Muscle layer of colon (tissue), 2 donors: ENCODE results near the gene NCKAP5.
A peak's percentile ranks its signal among the peaks of the same experiment; 100 is the strongest.

Source experiments
- H3K27ac ChIP-seq: one replicate; pipeline ENCODE4 v1.7.0; 2013; ENCODE audit warnings: low read depth, mild to moderate bottlenecking, low read length, moderate library complexity
- H3K27me3 ChIP-seq, 2 donors: one replicate each; pipeline ENCODE4 v1.7.0; 2013; ENCODE audit warnings: low read length in 2 of 2, mild to moderate bottlenecking in 2 of 2; ENCODE audit not compliant: insufficient read depth in 2 of 2, control insufficient read depth in 1 of 2
- H3K36me3 ChIP-seq: one replicate; pipeline ENCODE4 v1.7.0; 2013; ENCODE audit warnings: mild to moderate bottlenecking, low read length; ENCODE audit not compliant: insufficient read depth
- H3K4me1 ChIP-seq: one replicate; pipeline ENCODE4 v1.7.0; 2013; ENCODE audit warnings: mild to moderate bottlenecking, low read length; ENCODE audit not compliant: insufficient read depth
- H3K4me3 ChIP-seq, 2 donors: one replicate each; pipeline ENCODE4 v1.7.0; 2013; ENCODE audit warnings: low read length in 2 of 2, low read depth in 1 of 2, mild to moderate bottlenecking in 1 of 2, moderate library complexity in 1 of 2
- H3K9ac ChIP-seq: one replicate; pipeline ENCODE4 v1.7.0; 2013; ENCODE audit warnings: low read length
- H3K9me3 ChIP-seq: one replicate; pipeline ENCODE4 v1.7.0; 2013; ENCODE audit warnings: mild to moderate bottlenecking, low read length
- donor health status: abdominal sarcoma.
- donor health status: Adenocarcinoma of cecum.

NCKAP5 gene

DNA sequence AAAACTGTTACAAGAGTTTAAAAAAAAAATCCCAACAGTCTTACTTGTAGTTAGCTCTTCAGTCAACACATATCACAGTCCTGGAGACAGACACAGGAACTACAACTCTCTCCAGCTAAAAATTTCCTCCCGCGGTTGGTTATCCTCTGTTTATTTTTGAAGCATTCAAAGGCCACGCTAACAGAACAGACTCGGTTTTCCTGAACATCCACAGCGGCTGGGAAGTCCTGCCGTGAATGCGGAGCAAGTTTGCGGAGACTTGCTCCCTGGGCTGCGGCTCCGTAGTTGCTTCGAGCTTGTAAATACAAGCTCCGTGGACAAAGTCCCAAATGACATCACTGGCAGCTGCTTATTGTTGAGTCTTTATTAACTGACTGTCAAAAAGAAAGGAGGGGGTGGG lies at the start of gene NCKAP5:
Gene NCKAP5 (minus strand): TSS at position 292 of the 400 bp plus-strand sequence. CDS start 50,937 bp downstream, outside the sequence.
- no peaks in the 10 kb centered on the region for H3K27me3 ChIP-seq
- peaks cover 5% of the 10 kb centered on the region for H3K4me1 ChIP-seq
- peak within 1 kb of the TSS; percentile 33 to 44 for H3K4me3 ChIP-seq
- H3K27ac ChIP-seq = no peak within 1 kb of the TSS
- H3K9ac ChIP-seq = no peak within 1 kb of the TSS
- H3K36me3 ChIP-seq = no peaks in the 10 kb centered on the region
- no peaks in the 10 kb centered on the region for H3K9me3 ChIP-seq

DNA sequence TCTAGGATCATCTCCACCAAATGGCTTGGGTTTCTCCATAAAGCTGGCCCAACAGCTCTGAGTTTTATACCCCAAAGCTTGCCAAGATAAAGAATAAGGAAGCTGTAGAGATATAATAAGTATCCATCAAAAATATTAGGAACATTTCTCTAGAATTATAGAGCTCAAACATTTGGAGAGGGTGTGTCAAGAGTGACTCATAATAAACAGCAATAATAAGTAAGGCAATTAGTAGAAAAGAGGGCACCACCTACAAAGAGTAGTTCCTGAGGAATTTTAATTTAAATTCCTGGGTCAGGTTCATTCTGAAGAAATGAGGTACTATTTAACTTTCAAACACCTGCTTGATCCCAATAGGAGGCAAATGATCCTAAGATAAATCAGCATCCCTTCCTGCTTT lies 41.4 kb upstream of the NCKAP5 start:
- H3K9ac ChIP-seq = no peak overlapping the region
- no peaks in the 10 kb centered on the region for H3K4me1 ChIP-seq
- no peak overlapping the region for H3K27ac ChIP-seq
- H3K27me3 ChIP-seq = no peaks in the 10 kb centered on the region
- H3K4me3 ChIP-seq = no peak overlapping the region
- H3K9me3 ChIP-seq = no peaks in the 10 kb centered on the region
- H3K36me3 ChIP-seq = no peaks in the 10 kb centered on the region

DNA sequence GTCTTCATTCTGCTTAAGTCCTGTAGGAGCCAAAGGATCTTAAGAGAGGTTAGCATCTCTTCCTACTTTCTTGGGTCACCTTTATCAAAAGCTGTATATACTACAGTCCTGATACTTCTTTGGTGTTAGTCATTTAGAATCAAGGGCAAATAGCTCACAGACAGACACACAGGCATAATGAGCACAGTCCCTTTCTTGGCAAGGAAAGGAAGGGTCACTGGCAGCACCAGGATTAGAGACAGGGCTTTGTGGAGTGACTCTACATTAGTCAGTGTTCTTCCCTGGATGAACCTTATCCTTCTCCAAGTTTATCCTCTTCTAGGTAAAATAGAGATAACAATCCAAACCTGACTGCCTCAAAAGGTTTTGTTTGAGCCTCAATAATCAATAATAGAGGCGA lies 40.0 kb upstream of the NCKAP5 start:
- Histone ChIP-seq H3K27me3 (no peaks in the 10 kb centered on the region), H3K9ac (no peak overlapping the region), H3K4me1 (no peaks in the 10 kb centered on the region), H3K9me3 (no peaks in the 10 kb centered on the region), H3K36me3 (no peaks in the 10 kb centered on the region), H3K27ac (no peak overlapping the region), H3K4me3 (no peak overlapping the region)

DNA sequence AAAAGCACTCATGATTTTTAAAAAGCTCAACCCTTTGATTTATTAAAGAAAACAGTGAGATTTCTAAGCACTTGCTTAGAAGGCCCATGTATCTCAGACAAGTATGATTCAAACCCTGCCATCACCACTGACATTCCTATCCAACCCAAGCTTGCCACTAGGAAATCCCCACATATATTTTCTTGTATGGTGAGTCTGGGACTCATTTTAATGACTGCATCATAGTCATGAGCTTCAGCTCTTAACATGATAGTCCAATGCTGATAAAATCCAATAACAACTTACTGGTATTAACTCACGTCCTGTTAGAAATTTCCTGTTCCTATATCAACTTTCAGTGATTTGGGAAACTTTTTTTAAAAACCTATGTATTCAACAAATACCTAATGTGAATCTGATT lies 39.4 kb upstream of the NCKAP5 start:
- Histone ChIP-seq H3K27ac (no peak overlapping the region), H3K9me3 (no peaks in the 10 kb centered on the region)

DNA sequence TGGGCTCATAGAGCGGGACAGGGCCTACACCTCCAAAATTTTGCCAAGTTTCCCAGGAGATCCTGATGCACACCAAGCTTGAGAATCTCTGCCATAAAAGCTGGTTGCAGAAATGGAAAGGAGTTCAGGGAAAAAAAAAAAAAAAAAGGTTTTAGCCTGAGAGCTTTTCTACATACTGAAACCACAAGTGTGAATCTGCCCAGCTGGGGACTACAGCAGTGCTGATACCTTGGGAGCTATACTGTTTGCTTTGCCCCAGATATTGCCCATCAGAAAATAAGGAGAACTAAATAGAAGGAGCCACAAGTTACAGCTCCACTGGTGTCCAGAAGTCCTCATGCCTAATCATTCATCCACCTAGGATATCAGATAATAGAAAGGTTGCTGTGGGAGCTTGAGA lies 38.4 kb upstream of the NCKAP5 start:
- Histone ChIP-seq H3K9me3 (no peaks in the 10 kb centered on the region), H3K27me3 (no peaks in the 10 kb centered on the region), H3K4me1 (peaks cover 7% of the 10 kb centered on the region), H3K4me3 (no peak overlapping the region), H3K27ac (no peak overlapping the region), H3K9ac (no peak overlapping the region), H3K36me3 (no peaks in the 10 kb centered on the region)

More for the DNA sequence above, 39.4 kb upstream of the NCKAP5 start:
- no peak overlapping the region for H3K9ac ChIP-seq
- no peak overlapping the region for H3K4me3 ChIP-seq
- H3K4me1 ChIP-seq = peaks cover under 1% of the 10 kb centered on the region
- no peaks in the 10 kb centered on the region for H3K27me3 ChIP-seq
- no peaks in the 10 kb centered on the region for H3K36me3 ChIP-seq

DNA sequence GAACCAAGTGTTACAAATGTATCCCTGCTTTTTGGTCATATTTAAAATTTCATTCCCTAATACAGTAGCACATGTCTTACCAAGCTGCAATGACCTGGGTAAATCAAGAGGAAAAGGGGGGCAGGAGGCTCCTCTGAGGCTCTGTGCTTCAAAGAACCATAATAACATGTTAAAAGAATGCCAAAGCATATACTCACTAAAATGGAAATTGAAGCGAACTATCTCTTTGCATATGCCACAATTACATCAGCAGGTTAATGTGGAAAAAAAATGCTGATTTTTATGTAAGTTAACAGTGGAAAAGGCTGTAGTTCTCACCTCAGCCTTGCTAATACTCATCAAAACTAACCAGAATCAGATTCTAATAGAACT lies 37.5 kb upstream of the NCKAP5 start:
- Histone ChIP-seq H3K4me3 (no peak overlapping the region), H3K27me3 (no peaks in the 10 kb centered on the region), H3K36me3 (no peaks in the 10 kb centered on the region), H3K27ac (no peak overlapping the region), H3K4me1 (peaks cover 7% of the 10 kb centered on the region), H3K9me3 (no peaks in the 10 kb centered on the region), H3K9ac (no peak overlapping the region)

DNA sequence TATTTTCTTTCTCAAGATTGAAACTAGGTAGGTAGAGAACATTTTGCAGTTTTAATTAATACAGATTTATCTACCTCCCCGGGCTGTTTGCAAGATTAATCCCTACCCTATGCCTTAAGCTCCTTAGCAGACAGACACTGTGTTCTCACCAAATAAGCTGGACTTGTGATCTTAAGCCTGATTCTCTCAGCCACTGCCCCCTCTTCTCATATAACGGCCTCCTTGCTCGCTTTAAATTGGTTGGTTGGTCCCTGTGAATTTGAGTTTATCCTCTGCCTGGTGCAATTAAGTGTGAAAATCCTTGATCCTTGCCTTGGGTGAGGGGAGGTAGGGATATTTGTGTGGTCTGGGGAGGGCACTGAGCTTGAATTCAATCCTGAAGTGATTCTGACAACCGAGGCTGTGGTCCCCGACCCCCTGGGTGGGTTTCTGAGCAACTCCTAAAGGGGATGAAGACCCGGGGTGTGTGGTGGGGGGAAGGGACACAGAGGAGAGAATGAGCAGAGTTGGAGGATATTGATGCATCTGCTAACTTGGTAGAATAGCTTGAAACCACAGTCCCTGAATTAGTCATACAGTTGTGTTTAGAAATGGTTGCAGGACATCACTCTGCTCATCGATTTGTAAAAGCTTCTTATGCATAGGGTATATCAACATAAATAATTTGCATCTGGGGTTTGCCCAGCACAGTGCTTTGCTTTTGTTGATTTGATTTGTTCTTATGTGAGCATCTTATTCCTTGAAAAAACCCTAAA lies 36.9 kb upstream of the NCKAP5 start:
- no peak overlapping the region for H3K27ac ChIP-seq
- peaks cover 7% of the 10 kb centered on the region for H3K4me1 ChIP-seq
- H3K9ac ChIP-seq = no peak overlapping the region
- no peaks in the 10 kb centered on the region for H3K36me3 ChIP-seq
- H3K27me3 ChIP-seq = no peaks in the 10 kb centered on the region
- no peak overlapping the region for H3K4me3 ChIP-seq
- H3K9me3 ChIP-seq = no peaks in the 10 kb centered on the region

DNA sequence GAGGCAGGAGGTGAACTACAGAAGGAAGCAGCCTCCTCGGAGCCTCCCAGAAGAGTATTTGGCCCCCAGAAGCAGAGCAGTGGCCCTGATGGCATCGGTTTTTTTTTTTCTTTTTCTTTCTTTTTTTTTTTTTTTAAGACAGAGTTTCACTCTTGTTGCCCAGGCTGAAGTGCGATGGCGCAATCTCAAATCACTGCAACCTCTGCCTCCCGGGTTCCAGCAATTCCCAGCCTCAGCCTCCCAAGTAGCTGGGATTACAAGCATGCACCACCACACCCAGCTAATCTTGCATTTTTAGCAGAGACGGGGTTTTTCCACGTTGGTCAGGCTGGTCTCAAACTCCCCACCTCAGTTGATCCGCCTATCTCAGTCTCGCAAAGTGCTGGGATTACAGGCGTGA lies 34.8 kb upstream of the NCKAP5 start:
- no peaks in the 10 kb centered on the region for H3K36me3 ChIP-seq
- no peak overlapping the region for H3K27ac ChIP-seq
- H3K9me3 ChIP-seq = no peaks in the 10 kb centered on the region
- no peak overlapping the region for H3K9ac ChIP-seq
- no peak overlapping the region for H3K4me3 ChIP-seq
- H3K27me3 ChIP-seq = no peaks in the 10 kb centered on the region
- peaks cover 7% of the 10 kb centered on the region for H3K4me1 ChIP-seq

DNA sequence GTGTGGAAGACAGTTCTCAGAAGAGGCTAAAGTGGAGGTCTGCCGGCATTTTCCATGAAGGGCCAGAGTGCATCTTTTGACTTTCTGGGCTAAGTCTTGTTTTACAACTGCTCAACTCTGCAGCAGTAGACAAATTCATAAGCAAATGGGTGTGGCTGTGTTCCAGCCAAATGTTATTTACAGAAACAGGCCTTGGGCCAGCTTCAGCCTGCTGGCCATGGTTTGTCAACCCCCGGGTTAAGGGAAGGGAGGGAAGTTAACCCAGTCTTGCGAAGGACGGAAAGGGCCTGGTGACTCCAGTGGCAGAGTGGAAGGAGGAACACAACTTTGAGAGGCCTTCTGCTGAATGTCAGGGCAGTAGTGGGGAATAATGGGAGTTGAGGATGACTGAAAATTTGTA lies 34.3 kb upstream of the NCKAP5 start:
- no peaks in the 10 kb centered on the region for H3K36me3 ChIP-seq
- H3K4me1 ChIP-seq = peaks cover 7% of the 10 kb centered on the region
- H3K27ac ChIP-seq = no peak overlapping the region
- H3K4me3 ChIP-seq = no peak overlapping the region
- H3K9ac ChIP-seq = no peak overlapping the region
- no peaks in the 10 kb centered on the region for H3K9me3 ChIP-seq
- no peaks in the 10 kb centered on the region for H3K27me3 ChIP-seq

DNA sequence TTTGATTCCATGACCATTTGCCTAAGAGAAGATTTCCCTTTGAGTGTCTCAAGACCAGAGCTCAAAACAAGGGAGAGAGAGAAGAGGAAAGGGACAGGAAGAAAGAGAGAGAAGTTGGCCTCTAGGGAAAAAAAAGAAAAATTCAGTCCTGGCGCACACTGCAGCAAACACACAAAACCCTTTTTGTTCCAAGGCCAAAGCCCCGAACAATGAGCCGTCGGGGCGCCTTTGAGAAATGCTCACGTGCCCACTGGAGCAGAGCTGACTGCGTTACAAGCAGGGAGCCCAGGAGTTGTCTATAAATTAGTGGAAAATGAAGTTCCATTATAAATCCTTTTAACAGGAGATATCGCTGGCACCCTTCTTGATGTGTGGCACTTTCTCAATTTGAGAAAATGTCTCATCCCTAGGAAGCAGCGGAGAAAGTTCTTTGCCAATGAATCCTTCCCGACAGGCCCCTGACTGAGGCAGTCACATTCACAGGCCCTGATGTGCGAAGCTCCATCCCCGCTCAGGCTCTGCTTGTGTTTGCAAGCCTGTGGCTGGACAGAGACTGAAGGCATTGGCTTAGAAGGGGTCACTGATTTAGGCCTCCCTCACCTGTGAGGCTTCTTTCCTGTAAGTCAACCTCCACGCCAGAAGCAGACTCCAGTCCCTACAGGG lies 32.1 kb upstream of the NCKAP5 start:
- no peak overlapping the region for H3K27ac ChIP-seq
- no peaks in the 10 kb centered on the region for H3K9me3 ChIP-seq
- peaks cover 7% of the 10 kb centered on the region for H3K4me1 ChIP-seq
- H3K36me3 ChIP-seq = no peaks in the 10 kb centered on the region
- no peaks in the 10 kb centered on the region for H3K27me3 ChIP-seq
- no peak overlapping the region for H3K4me3 ChIP-seq
- no peak overlapping the region for H3K9ac ChIP-seq

DNA sequence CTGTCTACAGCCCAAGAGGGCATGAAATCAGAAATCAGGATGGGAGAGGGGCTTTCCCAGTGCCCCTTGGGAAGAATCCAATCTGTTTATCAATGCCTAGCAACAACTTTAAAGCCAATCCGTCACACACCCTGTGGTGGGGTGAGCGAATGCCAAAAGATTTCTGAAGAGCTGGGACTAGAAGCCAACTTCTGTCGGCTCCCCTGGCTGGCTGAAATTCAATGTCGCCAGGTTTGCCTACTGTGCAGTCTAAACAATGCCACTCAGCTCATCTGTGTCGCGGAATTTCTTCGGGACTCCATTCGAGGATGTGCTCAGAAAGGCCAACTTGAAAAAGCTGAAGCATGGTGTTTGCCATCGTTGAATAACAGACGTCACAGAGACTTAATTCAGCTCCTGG lies 31.5 kb upstream of the NCKAP5 start:
- no peak overlapping the region for H3K9ac ChIP-seq
- H3K36me3 ChIP-seq = no peaks in the 10 kb centered on the region
- no peak overlapping the region for H3K27ac ChIP-seq
- peaks cover 7% of the 10 kb centered on the region for H3K4me1 ChIP-seq
- no peaks in the 10 kb centered on the region for H3K27me3 ChIP-seq
- no peaks in the 10 kb centered on the region for H3K9me3 ChIP-seq
- H3K4me3 ChIP-seq = no peak overlapping the region
